Measurements from ENCODE around the gene ZFYVE9. TPM values are rescaled to one million over a fixed set of nuclear protein-coding genes. Genes with fewer than 3 reads are reported as not detected.
A peak's percentile ranks its signal among the peaks of the same experiment; 100 is the strongest.

The ZFYVE9 gene
- total RNA-seq, 1 donor from 2014 or later = 35.3 TPM

DNA sequence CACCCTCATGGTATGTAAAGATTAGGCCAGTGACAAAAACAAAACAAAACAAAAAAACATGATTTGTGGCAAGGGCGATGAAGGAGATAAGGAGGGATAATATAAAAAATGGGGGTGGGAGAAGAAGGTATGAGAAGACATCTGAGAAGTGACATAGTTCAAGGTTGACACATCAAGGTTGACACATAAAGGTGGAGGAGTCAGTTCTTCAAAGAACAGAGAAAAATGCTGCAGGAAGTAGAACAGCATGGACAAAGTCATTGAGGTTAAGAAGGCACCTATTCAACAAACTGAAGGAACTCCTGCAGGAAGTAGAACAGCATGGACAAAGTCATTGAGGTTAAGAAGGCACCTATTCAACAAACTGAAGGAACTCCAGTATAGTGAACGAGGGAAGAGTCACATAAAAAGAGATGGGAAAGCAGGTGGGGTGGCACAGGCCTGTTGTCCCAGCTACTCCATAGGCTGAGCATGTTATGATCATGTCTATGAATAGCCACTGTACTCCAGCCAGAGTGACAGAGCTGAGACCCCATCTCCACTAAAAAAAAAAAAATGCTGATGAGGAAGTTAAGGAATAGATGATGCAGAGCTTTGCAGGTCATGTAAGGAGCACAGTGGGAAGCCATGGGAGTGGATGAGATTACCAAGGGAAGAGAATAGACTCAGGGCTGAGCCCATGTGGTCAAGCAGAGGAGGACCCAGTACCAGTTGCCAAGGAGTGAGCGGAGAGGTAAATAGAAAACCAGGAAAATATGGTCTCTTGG is 101.5 kb downstream of the ZFYVE9 start:
- DNase-seq (ENCODE audit: low read depth, low spot score) = no peak

DNA sequence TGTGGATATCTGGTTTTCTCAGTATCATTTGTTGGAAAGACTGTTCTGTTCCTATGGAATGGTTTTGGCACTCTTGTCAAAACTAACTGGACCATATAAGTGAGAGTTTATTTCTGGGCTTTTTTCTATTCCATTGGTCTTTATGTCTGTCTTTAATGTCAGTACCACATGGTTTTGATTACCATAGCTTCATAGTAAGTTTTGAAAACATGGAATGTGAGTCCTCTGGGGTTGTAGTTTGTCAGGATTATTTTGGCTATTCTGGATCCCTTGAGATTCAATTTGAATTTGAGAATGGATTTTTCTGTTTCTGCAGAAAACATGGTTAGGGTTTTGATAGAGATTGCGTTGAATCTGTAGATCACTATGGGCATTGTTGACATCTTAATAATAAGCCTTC is 107.9 kb downstream of the ZFYVE9 start:
- DNase-seq (ENCODE audit: low read depth, low spot score) = no peak

GRCh38 chr1:52253421-52253820 is 111.5 kb downstream of the ZFYVE9 start:
- DNase-seq (ENCODE audit: low read depth, low spot score) = no peak

DNA sequence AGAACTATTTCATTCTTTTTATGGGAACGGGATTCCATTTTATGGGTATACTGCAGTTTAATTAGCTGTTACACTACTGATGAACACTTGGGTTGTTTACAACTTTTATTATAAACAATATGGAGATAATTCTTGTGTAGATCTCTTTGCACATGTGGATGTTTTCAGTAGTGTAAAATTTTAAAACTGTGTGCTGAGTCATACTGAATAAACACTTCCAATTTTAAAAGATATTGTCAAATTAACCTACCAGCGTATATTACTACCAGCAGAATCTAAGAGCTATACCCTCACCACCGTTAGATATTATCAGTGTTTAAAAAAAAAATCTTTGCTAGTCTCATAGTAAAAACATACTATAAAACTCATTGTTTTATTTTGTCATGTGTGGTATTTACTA is 118.0 kb downstream of the ZFYVE9 start:
- no peak for DNase-seq (ENCODE audit: low read depth, low spot score)

- DNase-seq (ENCODE audit: low read depth, low spot score) = peak; percentile 41
Observed at GRCh38 chr1:52263153-52263910, 121.4 kb downstream of the ZFYVE9 start.

GRCh38 chr1:52264530-52265115 is 122.7 kb downstream of the ZFYVE9 start:
- no peak for DNase-seq (ENCODE audit: low read depth, low spot score)

GRCh38 chr1:52266507-52266906 is 124.6 kb downstream of the ZFYVE9 start:
- no peak for DNase-seq (ENCODE audit: low read depth, low spot score)

DNA sequence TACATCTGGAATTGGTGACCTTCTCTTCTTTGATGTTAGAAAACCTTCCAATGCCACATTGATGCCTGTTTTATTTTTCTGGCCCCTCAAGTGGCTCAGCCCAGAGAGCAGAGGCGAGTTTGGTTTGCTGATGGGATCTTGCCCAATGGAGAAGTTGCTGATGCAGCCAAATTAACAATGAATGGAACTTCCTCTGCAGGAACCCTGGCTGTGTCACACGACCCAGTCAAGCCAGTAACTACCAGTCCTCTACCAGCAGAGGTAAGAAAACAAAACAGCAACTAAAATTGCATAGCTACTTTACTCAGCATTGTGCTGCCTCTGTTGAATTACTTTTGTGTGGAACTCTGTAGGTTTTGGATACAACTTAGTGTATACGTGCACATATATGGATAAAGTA is 126.5 kb downstream of the ZFYVE9 start:
- DNase-seq (ENCODE audit: low read depth, low spot score) = peak; percentile 22

- DNase-seq (ENCODE audit: low read depth, low spot score) = peak; percentile 33
Observed at GRCh38 chr1:52281518-52281917, 139.6 kb downstream of the ZFYVE9 start.

DNA sequence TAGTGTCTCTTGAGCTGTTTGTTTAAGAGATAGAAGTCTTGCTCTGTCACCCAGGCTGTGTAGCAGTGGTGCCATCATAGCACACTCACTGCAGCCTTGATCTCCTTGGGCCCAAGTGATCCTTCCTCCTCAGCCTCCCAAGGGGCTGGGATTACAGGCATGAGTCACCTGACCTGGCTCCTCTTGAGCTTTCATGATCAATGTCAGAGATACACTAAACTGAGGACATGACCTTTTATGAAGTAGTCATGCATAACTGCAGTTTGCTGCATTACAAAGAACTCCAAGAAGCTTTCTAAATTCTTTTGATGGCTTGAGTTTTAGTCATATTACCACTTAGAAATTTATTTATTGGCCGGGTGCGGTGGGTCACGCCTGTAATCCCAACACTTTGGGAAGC is 146.4 kb downstream of the ZFYVE9 start:
- DNase-seq (ENCODE audit: low read depth, low spot score) = no peak

- no peak for DNase-seq (ENCODE audit: low read depth, low spot score)
Observed at GRCh38 chr1:52294580-52294979, 152.7 kb downstream of the ZFYVE9 start.

DNA sequence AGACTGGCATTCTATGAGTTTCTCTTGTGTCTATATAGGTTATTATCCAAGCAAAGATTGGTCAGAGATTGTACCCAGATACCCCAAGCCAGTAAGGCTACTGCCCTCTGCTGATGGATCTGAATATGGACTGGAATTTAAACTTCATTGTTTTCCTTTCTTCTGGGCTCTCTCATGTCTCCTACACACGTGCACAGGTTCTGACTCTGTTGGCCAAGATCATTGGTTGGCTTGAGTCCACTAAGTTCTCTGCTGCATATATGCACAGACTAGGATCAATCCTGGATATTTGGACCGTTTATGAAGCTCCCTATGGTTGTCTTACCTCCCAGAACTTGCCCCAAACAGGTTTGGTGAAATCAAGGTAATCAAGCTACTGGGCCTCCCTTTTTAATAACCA is 154.5 kb downstream of the ZFYVE9 start:
- DNase-seq (ENCODE audit: low read depth, low spot score) = peak; percentile 20

- no peak for DNase-seq (ENCODE audit: low read depth, low spot score)
Observed at GRCh38 chr1:52305417-52306226, 163.7 kb downstream of the ZFYVE9 start.

GRCh38 chr1:52306227-52307006 is 164.5 kb downstream of the ZFYVE9 start:
- no peak for DNase-seq (ENCODE audit: low read depth, low spot score)

DNA sequence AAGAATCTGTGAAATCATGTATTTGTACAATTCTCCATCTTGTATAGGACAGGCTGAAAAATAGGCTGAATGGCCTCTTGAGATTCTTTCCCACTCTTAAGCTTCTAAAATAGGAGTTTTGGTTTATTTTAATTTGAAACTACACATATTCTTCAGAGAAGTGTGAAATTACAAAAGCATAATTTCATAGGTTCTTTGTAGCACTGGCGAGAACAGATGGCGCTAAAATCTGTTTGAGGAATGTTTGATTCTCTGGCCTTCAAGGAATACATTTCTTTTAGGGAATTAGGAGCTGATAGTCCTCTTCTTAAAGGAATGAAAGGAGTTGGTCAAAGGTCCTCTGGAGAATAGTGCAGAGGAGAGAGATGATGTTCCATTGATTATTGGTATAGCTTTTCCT is 179.2 kb downstream of the ZFYVE9 start:
- no peak for DNase-seq (ENCODE audit: low read depth, low spot score)

DNA sequence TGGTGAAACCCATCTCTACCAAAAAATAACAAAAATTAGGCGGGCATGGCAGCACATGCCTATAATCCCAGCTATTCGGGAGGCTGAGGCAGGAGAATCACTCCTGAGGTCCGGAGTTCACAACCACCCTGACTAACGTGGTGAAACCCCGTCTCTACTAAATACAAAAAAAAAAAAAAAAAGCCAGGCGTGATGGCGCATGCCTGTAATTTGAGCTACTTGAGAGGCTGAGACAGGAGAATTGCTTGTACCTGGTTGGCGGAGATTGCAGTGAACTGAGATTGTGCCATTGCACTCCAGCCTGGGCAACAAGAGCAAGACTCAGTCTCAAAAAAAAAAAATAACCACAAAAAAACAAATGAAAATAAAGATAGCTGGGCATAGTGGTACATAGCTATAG is 181.8 kb downstream of the ZFYVE9 start:
- no peak for DNase-seq (ENCODE audit: low read depth, low spot score)

DNA sequence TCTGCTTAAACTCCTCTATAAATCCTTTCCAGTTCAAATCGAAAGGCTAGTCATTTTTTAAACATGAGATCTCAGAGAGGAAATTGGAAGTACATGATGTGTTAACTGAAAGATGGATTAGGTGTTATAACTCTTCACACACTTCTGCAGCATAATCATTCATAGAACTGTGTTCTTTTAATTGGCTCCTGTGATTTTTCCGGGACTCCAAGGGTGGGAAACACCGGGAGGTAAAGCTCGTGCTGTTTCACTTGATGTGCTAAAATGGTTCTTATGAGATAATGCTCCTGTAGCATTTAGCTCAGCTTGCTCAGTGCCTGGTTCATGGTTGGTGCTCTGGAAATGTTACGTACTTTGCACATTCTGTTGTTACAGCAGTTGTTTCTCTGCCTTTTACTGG is 183.9 kb downstream of the ZFYVE9 start:
- DNase-seq (ENCODE audit: low read depth, low spot score) = no peak

DNA sequence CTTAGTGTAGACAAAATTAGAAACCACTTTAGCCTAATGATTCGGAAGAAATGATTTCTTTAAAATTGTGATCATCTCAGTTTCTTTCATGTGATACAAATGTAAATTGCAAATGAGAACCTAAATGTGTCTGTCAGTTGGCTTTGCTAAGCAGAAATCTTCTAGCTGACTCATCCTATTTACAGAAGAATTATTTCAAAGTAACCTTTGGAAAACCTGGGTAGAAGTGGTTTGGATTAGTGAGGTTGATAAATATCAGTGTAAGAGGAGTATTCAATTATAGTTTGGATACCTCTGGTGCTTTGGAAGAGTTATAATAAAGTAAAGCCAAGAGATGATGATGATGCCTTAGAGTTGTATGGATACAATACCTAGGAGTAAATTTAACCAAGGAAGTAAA is 186.7 kb downstream of the ZFYVE9 start:
- no peak for DNase-seq (ENCODE audit: low read depth, low spot score)

GRCh38 chr1:52332411-52332810 is 190.5 kb downstream of the ZFYVE9 start:
- DNase-seq (ENCODE audit: low read depth, low spot score) = no peak

GRCh38 chr1:52334906-52335528 is 193.1 kb downstream of the ZFYVE9 start:
- no peak for DNase-seq (ENCODE audit: low read depth, low spot score)

All from pulmonary artery endothelial cell (primary cell).